HL-60 (cell line): Measurements from ENCODE around the gene BSN.

ENCODE experiments used
- CTCF ChIP-seq: IDR thresholded peaks from one replicate; pipeline ENCODE4 v1.5.1; 2011; ENCODE audit warnings: low read length, control low read depth, inconsistent platforms; ENCODE audit not compliant: insufficient read depth
- POLR2AphosphoS5 ChIP-seq: IDR thresholded peaks from 2 replicates; pipeline ENCODE4 v1.6.1; 2012; ENCODE audit warnings: low read depth

GRCh38 chr3:49658711-49659110 lies 104.4 kb downstream of the BSN start:
- TF ChIP-seq CTCF (no peak), POLR2AphosphoS5 (no peak)
